ENCODE results near the gene TBCB.
A peak's percentile ranks its signal among the peaks of the same experiment; 100 is the strongest.
"Not testable (repeated sequence)": the region's sequence is repeated elsewhere in the genome, so short reads cannot be mapped to it uniquely, and the experiment has no call there.

Gene TBCB

GRCh38 chr19:36153126-36153525 is 37.9 kb downstream of the TBCB start:
- peak overlapping the region in 1 of 7 experiments; percentile 28 for H3K4me3 ChIP-seq
- peak overlapping the region in 9 of 21 experiments; percentile 57 to 98 (median 86) for H3K27ac ChIP-seq

- no peak overlapping the region for H3K27ac ChIP-seq
- no peak overlapping the region for H3K4me3 ChIP-seq
These were observed 45.7 kb downstream of the TBCB start for GRCh38 chr19:36160821-36161596.

- Histone ChIP-seq H3K4me3 (no peak overlapping the region), H3K27ac (no peak overlapping the region)
These were observed 48.5 kb downstream of the TBCB start for GRCh38 chr19:36163813-36164212.

GRCh38 chr19:36169084-36169760 is 54.0 kb downstream of the TBCB start:
- Histone ChIP-seq H3K4me3 (no peak overlapping the region), H3K27ac (peak overlapping the region in 3 of 21 experiments; percentile 8 to 56 (median 46))

- no peak overlapping the region for H3K4me3 ChIP-seq
- H3K27ac ChIP-seq = no peak overlapping the region
These were observed 57.6 kb downstream of the TBCB start for GRCh38 chr19:36172852-36173251.

GRCh38 chr19:36173846-36174245 is 58.6 kb downstream of the TBCB start:
- H3K4me3 ChIP-seq = not testable (repeated sequence)

More at GRCh38 chr19:36173846-36174245, 58.6 kb downstream of the TBCB start:
- not testable (repeated sequence) for H3K27ac ChIP-seq
